NOMO-1 (cell line): ENCODE results near the gene DIAPH3.

Source experiments
- DNase-seq, 2 experiments: peaks; one replicate each; lab custom pipeline; 2025; ENCODE audit not compliant: unreplicated experiment in 2 of 2; lab: John Stamatoyannopoulos, UW

The DIAPH3 gene

GRCh38 chr13:60158321-60158801 lies 5.4 kb downstream of the DIAPH3 start:
- no peak for DNase-seq

- no peak for DNase-seq
Observed at GRCh38 chr13:60155978-60156377, 7.8 kb downstream of the DIAPH3 start.

GRCh38 chr13:60152904-60153303 lies 10.8 kb downstream of the DIAPH3 start:
- no peak for DNase-seq

- DNase-seq, result no peak
Observed at GRCh38 chr13:60152114-60152513, 11.6 kb downstream of the DIAPH3 start.

GRCh38 chr13:60150538-60150937 lies 13.2 kb downstream of the DIAPH3 start:
- DNase-seq, result no peak

GRCh38 chr13:60148918-60149317 lies 14.8 kb downstream of the DIAPH3 start:
- DNase-seq, result peak in 1 of 2 experiments; percentile 11

- DNase-seq, result no peak
Observed at GRCh38 chr13:60147361-60147760, 16.4 kb downstream of the DIAPH3 start.

- DNase-seq, result no peak
Observed at GRCh38 chr13:60146471-60146870, 17.3 kb downstream of the DIAPH3 start.

- no peak for DNase-seq
Observed at GRCh38 chr13:60143775-60144174, 20.0 kb downstream of the DIAPH3 start.

GRCh38 chr13:60139272-60139671 lies 24.5 kb downstream of the DIAPH3 start:
- no peak for DNase-seq

GRCh38 chr13:60138674-60139073 lies 25.1 kb downstream of the DIAPH3 start:
- DNase-seq, result no peak

- DNase-seq, result no peak
Observed at GRCh38 chr13:60137911-60138560, 25.7 kb downstream of the DIAPH3 start.

- no peak for DNase-seq
Observed at GRCh38 chr13:60135344-60135743, 28.4 kb downstream of the DIAPH3 start.

- no peak for DNase-seq
Observed at GRCh38 chr13:60134376-60134775, 29.4 kb downstream of the DIAPH3 start.

- DNase-seq, result no peak
Observed at GRCh38 chr13:60121337-60121687, 42.4 kb downstream of the DIAPH3 start.

GRCh38 chr13:60120617-60121336 lies 43.0 kb downstream of the DIAPH3 start:
- DNase-seq, result no peak

- no peak for DNase-seq
Observed at GRCh38 chr13:60118696-60119400, 44.9 kb downstream of the DIAPH3 start.

- DNase-seq, result no peak
Observed at GRCh38 chr13:60114499-60115028, 49.2 kb downstream of the DIAPH3 start.

GRCh38 chr13:60112771-60113170 lies 51.0 kb downstream of the DIAPH3 start:
- DNase-seq, result no peak

GRCh38 chr13:60111691-60112090 lies 52.0 kb downstream of the DIAPH3 start:
- DNase-seq, result no peak

GRCh38 chr13:60109285-60109684 lies 54.4 kb downstream of the DIAPH3 start:
- no peak for DNase-seq

GRCh38 chr13:60108589-60108988 lies 55.1 kb downstream of the DIAPH3 start:
- no peak for DNase-seq
